Testis (tissue), 3 donors: ENCODE results near the gene CLDN5. TPM values are rescaled to one million over a fixed set of nuclear protein-coding genes. Genes with fewer than 3 reads are reported as not detected.
A peak's percentile ranks its signal among the peaks of the same experiment; 100 is the strongest.

Source experiments
- DNase-seq: peaks from one replicate; pipeline ENCODE4 v3.0.0-alpha.2; 2019
- H3K27ac ChIP-seq, 2 donors: fragments of 200-600 bp; sonication (generic); one replicate each; pipeline ENCODE4 v1.5.1; 2019
- H3K27me3 ChIP-seq: fragments of 200-600 bp; sonication (generic); one replicate; pipeline ENCODE4 v1.5.1; 2019
- H3K36me3 ChIP-seq: fragments of 200-600 bp; sonication (generic); one replicate; pipeline ENCODE4 v1.5.1; 2017; ENCODE audit warnings: low read depth; ENCODE audit errors: missing control alignments
- H3K4me1 ChIP-seq: fragments of 200-600 bp; sonication (generic); one replicate; pipeline ENCODE4 v1.5.1; 2019
- H3K4me3 ChIP-seq, 2 donors: fragments of 200-600 bp; sonication (generic); one replicate each; pipeline ENCODE4 v1.5.1; 2017 to 2019
- H3K9me3 ChIP-seq: fragments of 200-600 bp; sonication (generic); one replicate; pipeline ENCODE4 v1.5.1; 2017
- CTCF ChIP-seq, 3 experiments: fragments of 450-650 bp in 2 of 3; fragments of 200-600 bp in 1 of 3; sonication (generic) in 1 of 3; IDR thresholded peaks; one replicate each; pipeline ENCODE4 v1.5.1; 2016 to 2019; ENCODE audit warnings: antibody characterized with exemption in 3 of 3, mild to moderate bottlenecking in 2 of 3, moderate library complexity in 1 of 3
- POLR2A ChIP-seq: fragments of 450-650 bp; IDR thresholded peaks from one replicate; pipeline ENCODE4 v1.6.1; 2017; ENCODE audit warnings: antibody characterized with exemption, mild to moderate bottlenecking, moderate library complexity
- WGBS, 2 donors: methylation state at CpG; one replicate each; pipeline ENCODE4 v1.1.5; 2018; 5-methylcytosine and 5-hydroxymethylcytosine counted together
- intact Hi-C: fragments of 100-400 bp; cut with DNase I; formaldehyde crosslinking; loops from one replicate; pipeline ENCODE4 v1.15.1; 2023; ENCODE audit warnings: low total_unique reads
- polyA plus RNA-seq: library from polyadenylated mRNA; stranded (reverse); fragments of 350-450 nt; fragmentation: Illumina TruSeq; extraction: RNeasy Lipid Tissue Mini Kit (QIAGEN cat#74804); gene quantifications from one replicate; pipeline ENCODE4 v1.2.3, GENCODE V29; 2014; ENCODE audit warnings: low read depth, low replicate concordance; ENCODE audit not compliant: insufficient read depth
- total RNA-seq, 2 donors: library from RNA; depleted of rRNA; stranded (reverse); fragments of >200 nt; gene quantifications; one replicate each; pipeline ENCODE4 v1.2.3, GENCODE V29; 2016

CLDN5 gene
- total and polyA plus RNA-seq, 3 donors from 2014 or later, result 10.4 to 42.0 (median 29.2) TPM

GRCh38 chr22:19568337-19569275 lies 44.4 kb upstream of the CLDN5 start:
- Histone ChIP-seq H3K9me3 (no peaks in the 10 kb centered on the region), H3K27me3 (no peaks in the 10 kb centered on the region), H3K4me1 (no peaks in the 10 kb centered on the region), H3K4me3 (no peak overlapping the region), H3K27ac (no peak overlapping the region), H3K36me3 (no peaks in the 10 kb centered on the region)
- intact Hi-C loops, result no loop called here
- WGBS, 2 donors, result 77 to 81% methylated on average over 9 of the region's 9 CpGs
- DNase-seq, result no peak
- TF ChIP-seq POLR2A (no peak), CTCF (IDR thresholded peaks at IDR 0.05) (no peak)

GRCh38 chr22:19567157-19568009 lies 43.2 kb upstream of the CLDN5 start:
- H3K36me3 ChIP-seq, result no peaks in the 10 kb centered on the region
- no peaks in the 10 kb centered on the region for H3K4me1 ChIP-seq
- no peaks in the 10 kb centered on the region for H3K9me3 ChIP-seq
- TF ChIP-seq CTCF (IDR thresholded peaks at IDR 0.05), result no peak
- no peak for TF ChIP-seq POLR2A
- H3K27ac ChIP-seq, result no peak overlapping the region
- intact Hi-C loops, result no loop called here
- H3K4me3 ChIP-seq, result peak overlapping the region; percentile 30 to 33
- no peaks in the 10 kb centered on the region for H3K27me3 ChIP-seq
- 54 to 62% methylated on average over 24 of the region's 24 CpGs for WGBS, 2 donors
- DNase-seq, result peak; percentile 18

DNA sequence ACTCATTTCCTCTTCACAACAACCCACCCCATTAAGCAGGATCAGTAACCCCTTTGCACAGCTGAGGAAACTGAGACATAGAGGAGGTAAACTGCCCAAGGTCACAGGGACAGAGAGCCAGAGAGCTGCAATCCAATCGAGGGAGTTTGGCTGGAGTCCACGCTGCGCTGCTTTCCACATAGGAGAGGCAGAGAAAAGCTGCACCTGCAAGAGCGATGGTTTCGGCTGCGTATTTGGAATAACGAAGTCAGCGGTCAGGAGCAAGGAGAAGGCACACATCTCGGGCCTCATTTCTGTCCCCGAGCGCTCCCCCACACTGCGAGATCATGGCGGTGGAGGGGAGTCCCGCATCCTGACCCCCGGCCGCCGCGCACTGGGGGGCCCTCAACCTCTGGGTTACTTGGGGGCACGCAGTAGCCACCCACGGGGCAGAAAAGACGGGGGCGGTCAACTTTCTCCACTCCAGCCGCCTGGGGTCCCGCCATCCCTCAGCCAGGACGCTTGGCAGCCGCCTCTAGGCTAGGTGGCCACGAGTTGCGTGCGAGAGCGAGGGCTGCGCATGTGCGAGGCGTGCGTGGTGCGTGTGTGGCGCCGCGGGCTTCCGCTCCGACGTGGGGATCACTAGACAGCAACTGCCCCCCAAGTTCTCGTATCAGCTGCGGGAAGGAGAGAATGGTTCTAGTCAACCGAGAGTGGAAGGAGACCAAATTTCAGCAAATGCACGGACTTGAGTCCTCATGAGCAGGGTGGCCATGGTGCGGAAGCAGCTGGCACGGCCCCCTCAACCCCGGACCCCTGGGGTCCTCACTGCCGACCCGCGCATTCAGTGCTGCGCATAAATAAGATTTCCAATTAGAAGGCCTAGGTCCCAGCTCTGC lies 42.3 kb upstream of the CLDN5 start:
- DNase-seq, result peak; percentile 52
- WGBS, 2 donors, result 57 to 79% methylated on average over 30 to 52 of the region's 52 CpGs
- Histone ChIP-seq H3K9me3 (no peaks in the 10 kb centered on the region), H3K36me3 (no peaks in the 10 kb centered on the region), H3K4me1 (no peaks in the 10 kb centered on the region), H3K27me3 (no peaks in the 10 kb centered on the region), H3K4me3 (peak overlapping the region; percentile 30 to 33), H3K27ac (no peak overlapping the region)
- intact Hi-C loops, result no loop called here
- TF ChIP-seq CTCF (IDR thresholded peaks at IDR 0.05) (no peak), POLR2A (no peak)

DNA sequence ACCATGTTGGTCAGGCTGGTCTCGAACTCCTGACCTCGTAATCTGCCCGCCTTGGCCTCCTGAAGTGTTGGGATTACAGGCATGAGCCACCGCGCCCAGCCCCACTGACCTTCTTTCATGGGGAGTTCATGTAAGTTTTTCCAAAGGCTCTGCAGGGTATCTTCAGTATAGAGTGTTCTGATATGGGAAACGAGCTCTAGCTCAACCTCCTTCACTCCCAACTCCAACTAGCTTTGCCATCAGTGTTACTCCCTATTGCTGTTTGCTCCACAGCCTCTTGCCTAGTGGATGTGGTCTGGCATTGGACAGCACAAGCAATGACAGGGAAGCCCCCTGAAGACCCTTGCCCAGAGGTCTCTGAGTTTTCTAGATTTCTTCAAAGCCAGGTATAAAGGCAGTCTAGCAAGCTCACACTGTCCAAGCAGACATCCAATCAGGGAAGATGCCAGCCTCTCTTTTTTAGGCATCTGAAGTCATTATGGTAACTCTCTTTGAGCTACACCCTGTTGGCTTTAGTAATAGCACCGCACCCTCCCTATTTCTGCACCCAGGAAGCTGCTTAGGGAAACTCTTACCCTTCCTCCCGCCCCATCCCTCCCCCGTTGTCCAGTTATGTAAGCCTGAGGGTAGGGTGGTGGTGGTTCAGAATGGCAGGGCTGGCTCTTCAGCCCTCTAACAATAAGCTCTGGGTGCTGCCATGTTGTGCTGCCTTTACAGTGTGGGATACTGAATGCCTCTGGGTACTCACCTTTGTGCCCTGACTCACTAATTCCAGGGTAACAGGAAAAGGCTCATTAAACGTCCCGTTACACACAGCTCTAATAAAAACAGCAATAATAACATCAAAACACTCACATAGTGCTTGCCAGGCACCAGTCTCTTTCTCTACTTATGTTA lies 41.4 kb upstream of the CLDN5 start:
- Histone ChIP-seq H3K27me3 (no peaks in the 10 kb centered on the region), H3K4me3 (peak overlapping the region in 1 of 2 donors; percentile 30), H3K9me3 (no peaks in the 10 kb centered on the region), H3K27ac (no peak overlapping the region), H3K36me3 (no peaks in the 10 kb centered on the region), H3K4me1 (no peaks in the 10 kb centered on the region)
- no peak for DNase-seq
- 58 to 68% methylated on average over 11 of the region's 11 CpGs for WGBS, 2 donors
- TF ChIP-seq POLR2A (no peak), CTCF (IDR thresholded peaks at IDR 0.05) (no peak)
- intact Hi-C loops, result no loop called here
